Measurements from ENCODE around the gene FBXO21. TPM values are rescaled to one million over a fixed set of nuclear protein-coding genes. Genes with fewer than 3 reads are reported as not detected.
"Not testable (repeated sequence)": the region's sequence is repeated elsewhere in the genome, so short reads cannot be mapped to it uniquely, and the experiment has no call there.

FBXO21 gene
- total RNA-seq, 1 experiment from 2014 or later, result 38.1 TPM

DNA sequence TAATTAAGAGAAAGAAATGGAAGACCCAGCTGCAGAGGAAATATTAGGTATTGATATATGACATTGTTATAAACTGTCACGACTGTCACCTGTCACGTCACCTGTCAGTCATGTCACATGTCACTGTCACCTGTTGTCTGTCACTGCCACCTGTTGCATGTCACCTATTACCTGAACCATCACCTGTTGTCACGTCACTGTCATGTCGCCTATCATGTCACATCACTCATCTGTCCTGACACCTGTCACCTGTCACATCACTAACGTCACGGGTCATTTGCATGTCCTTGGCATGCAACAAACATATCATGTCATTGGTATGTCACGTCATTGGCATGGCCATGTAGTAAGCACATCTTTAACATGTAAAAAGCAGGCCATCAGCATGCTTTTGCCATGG, 64.5 kb downstream of the FBXO21 start:
- no peak for DNase-seq (ENCODE audit: low read depth)
- in situ Hi-C loops (cut with HindIII; ENCODE audit: low pct_unique_long_range_greater_than_20kb, low sequenced_read_pairs), result no loop called here

DNA sequence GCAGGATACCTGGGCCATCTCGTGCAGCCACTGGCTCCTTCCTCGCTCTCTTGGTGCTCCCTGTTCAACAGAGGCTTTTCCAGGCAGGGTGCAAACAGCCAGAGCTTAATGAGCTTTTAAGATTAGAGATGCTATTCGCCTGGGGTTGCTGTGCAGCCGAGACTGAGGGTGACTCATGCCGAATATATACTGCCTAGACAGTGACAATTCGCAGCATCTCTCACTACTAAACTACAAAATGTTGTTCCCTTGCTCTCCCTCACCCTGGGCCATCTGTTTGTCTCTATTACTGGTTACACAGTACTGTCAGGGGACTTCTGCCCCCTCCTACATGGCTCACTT, 65.0 kb downstream of the FBXO21 start:
- peak; percentile 20 for DNase-seq (ENCODE audit: low read depth)
- in situ Hi-C loops (cut with HindIII; ENCODE audit: low pct_unique_long_range_greater_than_20kb, low sequenced_read_pairs), result no loop called here

DNA sequence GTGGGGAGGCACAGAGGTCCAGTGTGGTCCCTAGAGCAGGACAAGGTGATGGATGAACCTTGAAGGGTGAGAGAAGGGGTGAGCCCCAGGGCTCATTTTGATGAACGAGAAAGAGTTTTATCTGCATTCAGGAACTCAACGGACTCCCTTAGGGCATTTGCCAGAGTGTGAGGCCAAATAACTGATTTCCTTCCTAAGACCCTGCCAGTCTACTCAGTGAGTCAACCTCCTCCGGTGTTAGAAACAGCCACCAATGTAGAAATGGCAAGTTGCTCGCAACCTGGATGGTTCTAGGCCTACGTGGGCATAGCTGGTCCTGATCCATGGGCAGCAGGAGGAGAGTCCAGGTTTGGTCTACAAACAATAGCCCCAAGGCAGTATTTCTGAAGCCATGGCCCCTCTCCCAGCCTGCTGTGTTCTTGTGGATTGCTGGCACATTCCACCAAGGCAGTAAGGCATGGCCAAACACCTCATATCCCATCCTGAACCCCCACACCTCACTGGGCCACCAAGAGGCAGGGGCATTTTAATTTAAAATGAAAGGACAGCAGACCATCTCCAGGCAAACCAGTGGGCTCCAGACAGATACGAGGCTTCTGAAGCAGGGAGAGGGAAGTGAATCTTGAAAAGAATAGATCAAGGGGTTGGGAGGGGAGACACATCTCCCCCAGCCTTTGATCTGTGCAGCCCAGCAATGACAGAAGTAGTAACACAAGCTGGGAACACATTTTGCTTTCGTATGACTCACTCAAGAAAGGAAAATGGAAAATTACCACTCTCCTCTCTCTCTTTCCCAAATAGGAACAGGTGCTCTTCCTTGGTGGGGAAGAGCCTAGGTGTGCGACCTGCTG, 65.6 kb downstream of the FBXO21 start:
- DNase-seq (ENCODE audit: low read depth), result peak; percentile 20
- in situ Hi-C loops (cut with HindIII; ENCODE audit: low pct_unique_long_range_greater_than_20kb, low sequenced_read_pairs), result no loop called here

DNA sequence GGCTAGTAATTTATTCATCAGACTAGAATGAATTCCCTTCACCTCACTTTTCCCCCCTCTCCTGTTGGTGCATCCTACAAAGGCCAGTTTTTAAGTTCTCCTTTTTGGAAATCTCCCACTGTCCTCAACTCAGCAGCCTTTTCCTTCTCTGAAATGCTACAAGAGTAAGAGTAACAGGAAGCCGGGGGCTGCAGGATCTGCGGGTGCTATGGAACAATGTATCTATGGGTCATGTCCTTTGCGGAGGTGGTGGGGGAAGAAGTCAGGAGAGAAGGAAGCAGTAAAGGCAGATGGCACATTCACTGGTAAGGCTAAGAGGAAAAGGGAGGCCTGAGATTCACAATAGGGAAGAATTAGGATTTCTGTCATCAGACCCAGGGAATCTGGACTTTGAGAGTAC, 68.8 kb downstream of the FBXO21 start:
- in situ Hi-C loops (cut with HindIII; ENCODE audit: low pct_unique_long_range_greater_than_20kb, low sequenced_read_pairs), result no loop called here
- DNase-seq (ENCODE audit: low read depth), result no peak

DNA sequence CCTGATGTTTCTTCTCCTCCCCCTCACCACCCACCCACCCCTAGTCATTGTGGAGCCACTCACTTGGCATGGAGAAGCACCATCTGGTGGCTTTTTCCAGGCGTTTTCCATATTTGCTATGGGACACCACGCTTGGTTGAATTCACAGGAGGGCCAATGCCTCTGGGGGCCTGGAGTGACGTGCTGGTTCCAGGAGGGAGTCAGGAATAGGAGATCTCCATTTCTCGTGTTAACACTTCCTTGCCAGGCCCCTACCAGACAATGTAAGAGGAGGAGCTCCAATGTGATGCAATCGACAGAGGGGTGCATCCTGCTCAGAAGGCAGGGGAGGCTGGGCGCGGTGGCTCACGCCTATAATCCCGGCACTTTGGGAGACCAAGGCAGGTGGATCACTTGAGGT, 69.5 kb downstream of the FBXO21 start:
- in situ Hi-C loops (cut with HindIII; ENCODE audit: low pct_unique_long_range_greater_than_20kb, low sequenced_read_pairs), result no loop called here
- DNase-seq (ENCODE audit: low read depth), result no peak

DNA sequence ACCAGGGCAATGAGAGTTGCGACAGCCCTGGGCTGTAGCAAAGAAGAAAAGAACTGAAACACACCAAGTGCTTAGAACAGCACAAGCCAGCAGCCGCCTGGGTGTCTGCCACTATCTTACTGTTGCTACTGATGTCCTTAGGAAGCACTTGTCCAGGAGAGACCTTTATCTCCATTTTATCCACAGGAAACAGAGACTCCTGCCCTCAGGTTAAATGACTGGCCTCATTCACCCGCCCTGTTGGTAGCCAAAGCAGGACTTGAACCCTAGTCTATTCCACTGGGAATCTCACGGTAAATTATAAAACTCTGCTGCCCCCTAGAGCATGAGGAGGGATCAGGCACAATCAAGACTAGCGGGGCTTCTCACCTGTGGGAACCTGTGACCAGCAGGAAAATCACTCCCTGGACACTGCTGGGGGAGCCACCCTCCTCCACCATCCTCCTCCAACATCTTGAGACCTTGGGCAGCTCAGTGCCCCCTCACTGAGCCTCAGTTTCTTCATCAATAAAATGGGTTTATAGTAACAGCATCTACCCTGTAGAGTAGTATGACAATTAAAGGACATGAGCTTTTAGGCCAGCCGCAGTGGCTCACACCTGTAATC, 70.6 kb downstream of the FBXO21 start:
- no peak for DNase-seq (ENCODE audit: low read depth)
- in situ Hi-C loops (cut with HindIII; ENCODE audit: low pct_unique_long_range_greater_than_20kb, low sequenced_read_pairs), result no loop called here

DNA sequence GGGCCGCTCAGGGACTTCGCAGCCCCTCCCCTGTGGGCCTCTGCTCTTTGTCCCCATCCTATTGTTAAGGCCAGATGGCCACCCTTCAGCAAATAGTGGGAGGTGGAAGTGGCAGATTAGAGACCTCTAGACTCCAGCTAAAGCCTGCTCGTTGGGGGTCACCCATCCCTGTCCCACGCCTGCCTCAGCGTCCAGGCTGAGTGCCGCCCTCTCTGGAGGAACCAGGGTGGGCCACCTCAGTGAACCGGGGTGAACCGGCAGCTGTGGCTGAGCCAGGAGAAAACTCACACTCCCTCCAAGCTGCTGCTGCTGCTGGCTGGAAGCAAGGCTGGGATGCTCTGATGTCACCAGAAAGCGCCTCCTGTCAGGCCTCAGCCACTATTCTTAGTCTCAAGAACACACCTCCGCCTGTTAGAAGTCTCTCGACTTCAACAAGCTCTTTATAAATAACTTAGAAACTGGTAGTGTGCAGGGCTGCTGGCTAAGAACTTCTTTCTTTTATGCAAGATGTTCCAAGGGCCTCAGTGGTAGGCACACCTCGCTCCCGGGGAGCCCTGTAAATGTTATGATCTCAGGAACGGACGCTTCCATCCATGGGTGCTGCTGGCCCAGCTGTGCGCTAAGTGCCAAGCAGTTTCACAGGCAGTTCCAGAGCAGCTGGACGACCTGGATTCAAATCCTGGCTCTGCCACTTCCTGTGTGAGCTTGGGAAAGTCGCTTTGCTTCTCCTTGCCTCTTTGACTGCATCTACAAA, 71.3 kb downstream of the FBXO21 start:
- DNase-seq (ENCODE audit: low read depth), result no peak
- in situ Hi-C loops (cut with HindIII; ENCODE audit: low pct_unique_long_range_greater_than_20kb, low sequenced_read_pairs), result no loop called here

DNA sequence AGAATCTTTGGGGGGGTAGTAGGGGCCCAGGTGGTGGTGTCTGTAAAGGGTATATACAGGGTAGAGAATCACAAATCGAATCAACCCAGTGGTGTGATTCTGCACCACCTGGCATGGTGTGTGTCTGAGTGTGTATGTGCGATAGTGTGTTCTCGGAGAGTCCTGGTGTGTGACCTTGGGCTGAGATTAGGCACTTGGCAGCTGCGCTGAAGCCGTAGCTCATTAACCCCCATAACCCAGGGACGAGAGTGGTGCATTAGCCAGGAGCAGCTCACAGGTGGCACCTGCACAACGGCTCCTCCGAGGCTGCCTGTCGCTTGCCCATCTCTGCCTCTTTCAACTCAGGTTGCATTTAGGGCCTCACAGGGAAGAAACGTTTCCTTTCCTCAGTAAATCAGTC, 75.5 kb downstream of the FBXO21 start:
- in situ Hi-C loops (cut with HindIII; ENCODE audit: low pct_unique_long_range_greater_than_20kb, low sequenced_read_pairs), result no loop called here
- no peak for DNase-seq (ENCODE audit: low read depth)

DNA sequence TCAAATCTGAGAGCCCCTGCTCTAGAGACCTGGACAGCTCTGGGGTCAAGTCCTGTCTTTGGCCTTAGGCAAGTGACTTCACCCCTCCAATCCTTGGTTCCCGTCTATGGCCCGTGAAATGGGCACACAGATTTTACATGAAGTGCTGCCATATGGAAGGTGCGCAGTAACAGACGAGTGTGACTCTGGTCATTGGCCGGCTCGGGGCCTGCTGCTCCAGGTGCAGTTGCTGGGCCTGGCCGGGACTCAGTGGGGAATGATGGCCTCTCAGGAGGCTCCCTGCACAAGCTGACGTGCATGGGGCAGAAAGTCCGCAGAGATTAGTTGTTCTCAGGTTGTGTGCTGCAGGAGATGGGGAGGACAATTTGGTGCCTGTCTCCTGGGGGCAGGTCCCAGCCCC, 77.0 kb downstream of the FBXO21 start:
- in situ Hi-C loops (cut with HindIII; ENCODE audit: low pct_unique_long_range_greater_than_20kb, low sequenced_read_pairs), result no loop called here
- no peak for DNase-seq (ENCODE audit: low read depth)

DNA sequence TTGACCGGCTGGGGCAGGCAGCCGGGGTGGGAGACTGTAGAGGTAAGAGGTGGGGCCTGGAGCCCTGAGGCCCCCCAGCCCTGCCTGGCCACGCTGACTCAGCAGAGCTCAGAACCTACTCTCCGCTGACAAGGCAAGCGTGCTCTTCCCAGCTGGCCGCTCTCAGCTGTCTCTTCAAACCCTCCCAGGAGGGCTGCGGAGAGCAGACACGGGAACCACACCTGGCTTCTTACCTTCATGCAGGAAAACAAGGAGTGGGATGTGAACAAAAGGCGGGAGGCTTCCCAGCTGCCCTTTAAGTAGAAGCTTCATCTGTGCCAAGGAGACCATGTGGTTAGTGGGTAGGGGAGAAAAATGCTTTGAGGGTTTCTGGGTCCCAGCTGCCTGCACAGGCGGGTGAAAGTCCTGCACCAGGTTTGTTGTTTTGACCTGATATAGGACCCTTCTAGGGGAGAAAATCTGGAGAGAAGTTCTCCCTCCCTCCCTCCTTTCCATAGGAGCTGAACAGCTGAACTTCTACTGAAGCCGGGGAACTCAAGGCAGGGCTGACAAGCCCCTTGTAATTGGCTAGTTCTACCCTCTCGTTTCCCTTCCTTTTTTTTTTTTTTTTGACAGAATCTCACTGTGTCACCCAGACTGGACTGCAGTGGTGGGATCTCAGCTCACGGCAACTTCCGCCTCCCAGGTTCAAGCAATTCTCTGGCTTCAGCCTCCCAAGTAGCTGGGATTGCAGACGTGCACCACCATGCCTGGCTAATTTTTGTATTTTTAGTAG, 78.3 kb downstream of the FBXO21 start:
- in situ Hi-C loops (cut with HindIII; ENCODE audit: low pct_unique_long_range_greater_than_20kb, low sequenced_read_pairs), result no loop called here

DNA sequence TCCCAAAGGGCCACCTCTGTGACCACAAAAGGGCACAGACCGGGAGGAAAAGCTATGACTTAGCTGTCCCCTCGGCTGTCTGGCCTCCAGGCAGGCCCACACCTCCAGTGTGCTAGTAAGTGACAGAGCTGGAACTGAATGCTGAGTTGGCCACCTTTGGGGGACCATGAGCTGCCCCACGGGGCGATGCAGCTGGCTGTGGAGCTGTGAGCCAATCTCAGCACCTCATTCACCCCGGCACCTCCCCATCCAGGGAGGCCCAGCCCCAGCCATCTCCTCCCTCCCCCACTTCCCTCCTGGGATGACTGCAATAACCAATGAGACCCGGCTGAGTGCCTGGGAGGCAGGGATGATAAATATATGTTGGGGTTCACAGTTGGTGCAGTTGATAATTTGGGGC, 78.9 kb downstream of the FBXO21 start:
- no peak for DNase-seq (ENCODE audit: low read depth)
- in situ Hi-C loops (cut with HindIII; ENCODE audit: low pct_unique_long_range_greater_than_20kb, low sequenced_read_pairs), result no loop called here

More for the DNA sequence above, 78.3 kb downstream of the FBXO21 start:
- no peak for DNase-seq (ENCODE audit: low read depth)

DNA sequence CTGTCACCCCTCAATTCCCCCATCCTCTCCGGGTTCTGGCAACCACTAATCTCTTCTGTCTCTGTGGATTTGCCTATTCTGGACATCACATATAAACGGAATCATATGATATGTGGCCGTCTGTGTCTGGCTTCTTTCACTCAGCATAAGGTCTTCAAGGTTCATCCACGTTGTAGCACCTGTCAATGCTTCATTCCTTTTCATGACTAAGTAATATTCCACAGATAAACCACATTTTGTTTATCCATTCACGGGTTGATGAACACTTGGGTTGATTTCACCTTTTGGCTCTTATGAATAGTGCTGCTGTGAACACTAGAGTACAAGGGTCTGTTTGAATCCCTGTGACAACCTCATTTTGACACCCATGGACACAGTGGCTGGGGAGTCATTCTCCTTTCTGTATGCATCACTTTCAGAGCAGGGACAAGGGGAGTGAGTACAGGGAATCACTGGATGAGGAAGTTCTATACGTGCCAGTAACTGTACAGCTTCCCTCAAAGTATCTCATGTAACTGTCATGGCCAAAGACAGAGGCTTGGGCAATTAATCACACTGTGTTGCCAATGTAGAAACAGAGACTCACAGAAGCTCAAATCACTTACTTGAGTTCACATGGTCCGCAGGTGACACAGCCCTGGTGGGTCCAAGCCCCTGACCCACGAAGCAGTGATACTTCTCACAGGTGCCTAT, 80.2 kb downstream of the FBXO21 start:
- in situ Hi-C loops (cut with HindIII; ENCODE audit: low pct_unique_long_range_greater_than_20kb, low sequenced_read_pairs), result no loop called here
- DNase-seq (ENCODE audit: low read depth), result no peak

DNA sequence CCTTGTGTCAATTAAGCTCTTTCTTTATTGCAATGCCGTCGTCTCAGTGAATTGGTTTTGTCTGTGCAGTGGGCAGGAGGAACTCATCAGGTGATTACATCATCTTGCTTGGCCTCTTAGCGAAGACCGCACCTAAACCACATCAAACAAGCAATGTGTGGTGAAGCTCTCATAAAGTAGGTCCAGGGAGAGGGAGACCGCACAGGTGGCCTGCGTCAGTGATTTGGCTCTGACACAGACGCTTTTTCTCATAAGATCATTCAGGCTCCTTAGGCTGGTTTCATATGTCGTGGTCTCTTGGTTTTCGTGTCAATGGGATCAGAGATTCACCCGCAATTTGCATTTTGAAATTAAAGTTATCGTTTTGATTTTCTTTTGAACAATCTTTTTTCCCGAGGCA, 84.4 kb downstream of the FBXO21 start:
- in situ Hi-C loops (cut with HindIII; ENCODE audit: low pct_unique_long_range_greater_than_20kb, low sequenced_read_pairs), result no loop called here
- DNase-seq (ENCODE audit: low read depth), result no peak

DNA sequence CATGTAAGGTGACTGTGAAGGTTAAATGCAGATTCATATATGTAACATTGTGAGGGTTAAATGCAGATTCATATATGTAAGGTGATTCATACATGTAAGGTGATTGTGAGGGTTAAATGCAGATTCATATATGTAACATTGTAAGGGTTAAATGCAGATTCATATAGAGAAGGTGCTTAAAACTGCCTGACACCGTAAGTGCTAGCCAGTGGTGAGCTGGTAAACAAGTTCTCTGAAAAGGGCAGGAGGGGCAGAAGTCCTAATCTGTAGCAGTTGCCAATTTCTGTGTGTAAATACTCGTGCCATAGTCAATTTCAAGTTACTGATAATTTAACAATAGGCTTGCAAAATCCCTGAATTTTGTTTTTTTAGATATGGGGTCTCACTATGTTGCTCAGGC, 86.3 kb downstream of the FBXO21 start:
- in situ Hi-C loops (cut with HindIII; ENCODE audit: low pct_unique_long_range_greater_than_20kb, low sequenced_read_pairs); DNase-seq (ENCODE audit: low read depth): not testable (repeated sequence)

DNA sequence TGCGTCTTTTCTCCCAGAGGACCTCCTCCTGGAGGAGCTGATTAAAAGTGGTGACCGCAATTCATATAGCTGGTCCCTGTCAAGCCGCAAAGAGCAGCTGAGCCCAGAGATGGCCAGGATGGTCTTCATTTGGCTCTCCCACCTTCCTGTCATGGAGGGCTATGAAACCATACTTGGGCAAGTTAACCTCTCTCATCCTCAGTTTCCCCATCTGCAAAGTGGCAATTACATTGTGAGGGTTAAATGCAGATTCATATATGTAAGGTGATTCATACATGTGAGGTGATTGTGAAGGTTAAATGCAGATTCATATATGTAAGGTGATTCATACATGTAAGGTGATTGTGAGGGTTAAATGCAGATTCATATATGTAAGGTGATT, 87.5 kb downstream of the FBXO21 start:
- no peak for DNase-seq (ENCODE audit: low read depth)
- in situ Hi-C loops (cut with HindIII; ENCODE audit: low pct_unique_long_range_greater_than_20kb, low sequenced_read_pairs), result no loop called here

DNA sequence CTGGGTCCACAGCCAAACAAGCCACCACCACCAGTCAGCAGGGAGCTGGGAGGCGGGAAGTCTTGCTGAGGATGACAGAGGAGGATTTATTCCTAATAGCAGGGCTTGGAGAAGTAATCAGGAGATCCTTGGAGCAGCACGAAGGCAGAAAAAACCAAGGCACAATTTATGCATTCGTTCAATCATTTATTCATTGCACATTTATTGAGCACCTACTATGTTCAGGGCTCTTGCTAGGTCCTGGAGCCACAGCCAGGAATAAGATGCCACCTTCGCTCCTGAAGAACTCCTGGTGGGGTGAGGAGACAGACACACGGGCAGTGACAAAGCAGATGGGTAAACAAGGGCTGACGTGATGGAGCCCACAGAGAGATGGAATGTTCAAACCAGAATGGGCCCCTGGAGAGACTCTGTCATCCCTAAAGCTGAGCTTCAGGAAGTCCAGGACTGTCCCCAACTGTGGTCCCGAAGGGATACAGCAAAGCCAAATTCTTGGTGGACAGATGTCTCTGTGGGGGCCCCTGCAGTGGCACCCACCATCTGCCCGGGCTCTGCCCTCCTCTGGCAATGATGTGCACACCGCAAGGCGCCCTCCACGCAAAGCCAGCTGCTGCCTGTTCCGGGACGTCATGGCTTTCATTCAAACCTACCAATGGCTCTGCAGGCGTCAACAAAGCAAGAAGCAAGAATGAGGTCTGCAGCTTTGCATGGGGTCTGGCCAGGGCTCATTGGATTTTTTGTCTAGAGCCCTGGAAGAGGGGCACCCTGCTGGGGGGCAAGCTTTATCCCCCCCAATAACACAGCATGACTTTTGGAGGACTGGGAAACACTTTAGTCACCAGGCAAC, 88.1 kb downstream of the FBXO21 start:
- in situ Hi-C loops (cut with HindIII; ENCODE audit: low pct_unique_long_range_greater_than_20kb, low sequenced_read_pairs), result no loop called here
- DNase-seq (ENCODE audit: low read depth), result no peak

DNA sequence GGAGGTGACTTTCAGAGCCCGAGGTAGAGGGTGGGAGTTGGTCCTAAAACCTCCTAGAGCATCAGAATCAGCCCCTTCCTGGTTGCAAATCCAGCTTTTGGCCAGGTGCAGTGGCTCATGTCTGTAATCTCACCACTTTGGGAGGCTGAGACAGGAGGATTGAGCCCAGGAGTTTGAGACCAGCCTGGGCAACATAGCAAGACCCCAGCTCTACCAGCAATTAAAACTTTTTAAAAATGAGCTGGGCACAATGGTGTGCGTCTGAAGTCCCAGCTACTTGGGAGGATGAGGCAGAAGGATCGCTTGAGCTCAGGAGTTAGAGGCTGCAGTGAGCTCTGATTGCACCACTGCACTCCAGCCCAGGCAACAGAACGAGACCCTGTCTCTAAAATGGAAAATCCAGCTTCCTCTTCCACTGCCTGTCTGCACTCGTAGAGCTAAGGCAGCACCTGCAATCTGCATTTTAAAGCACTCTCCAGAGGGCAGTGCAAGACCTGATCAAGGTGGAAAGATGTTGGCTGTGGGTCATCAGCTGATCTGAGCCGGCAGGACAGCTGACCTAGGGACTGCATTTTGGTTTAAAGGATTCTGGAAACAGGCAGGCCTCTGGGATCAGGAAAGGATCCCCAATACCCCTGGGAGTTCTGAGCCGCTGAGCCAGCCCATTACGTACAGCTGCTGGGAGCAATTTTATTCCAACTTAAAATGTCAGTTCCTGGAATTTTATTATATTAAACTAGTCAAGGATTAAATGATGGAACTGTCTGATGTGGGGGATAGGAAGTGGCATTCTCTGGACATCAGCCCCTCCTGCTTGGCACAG, 89.2 kb downstream of the FBXO21 start:
- in situ Hi-C loops (cut with HindIII; ENCODE audit: low pct_unique_long_range_greater_than_20kb, low sequenced_read_pairs), result no loop called here
- no peak for DNase-seq (ENCODE audit: low read depth)

Data from Caki2 (cell line).